HG02571 (cell line): Measurements from ENCODE around the gene QPCTL.
"Not testable (repeated sequence)": the region's sequence is repeated elsewhere in the genome, so short reads cannot be mapped to it uniquely, and the experiment has no call there.

ENCODE experiments used
- ATAC-seq: cut with Tn5 transposase; IDR thresholded peaks from one replicate; pipeline ENCODE4 v1.9.1; 2021; ENCODE audit warnings: mild to moderate bottlenecking, moderate library complexity; ENCODE audit not compliant: unreplicated experiment

QPCTL gene

DNA sequence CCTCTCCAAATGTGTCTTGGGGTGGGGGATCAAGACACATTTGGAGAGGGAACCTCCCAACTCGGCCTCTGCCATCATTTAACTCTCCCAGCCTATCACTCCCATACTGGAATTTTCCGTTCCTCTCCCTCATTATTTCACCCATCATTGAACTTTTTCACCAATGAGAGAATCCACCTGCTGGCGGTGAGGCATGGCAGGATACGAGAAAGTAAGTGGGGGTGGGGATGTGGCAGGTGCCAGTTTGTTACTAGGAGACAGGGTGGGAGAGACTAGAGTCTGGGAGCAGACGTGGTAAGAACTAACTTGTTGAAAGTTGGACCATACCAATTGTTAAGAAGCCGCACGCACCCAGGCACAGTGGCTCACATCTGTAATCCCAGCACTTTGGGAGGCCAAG is 17.5 kb upstream of the QPCTL start:
- no peak for ATAC-seq

DNA sequence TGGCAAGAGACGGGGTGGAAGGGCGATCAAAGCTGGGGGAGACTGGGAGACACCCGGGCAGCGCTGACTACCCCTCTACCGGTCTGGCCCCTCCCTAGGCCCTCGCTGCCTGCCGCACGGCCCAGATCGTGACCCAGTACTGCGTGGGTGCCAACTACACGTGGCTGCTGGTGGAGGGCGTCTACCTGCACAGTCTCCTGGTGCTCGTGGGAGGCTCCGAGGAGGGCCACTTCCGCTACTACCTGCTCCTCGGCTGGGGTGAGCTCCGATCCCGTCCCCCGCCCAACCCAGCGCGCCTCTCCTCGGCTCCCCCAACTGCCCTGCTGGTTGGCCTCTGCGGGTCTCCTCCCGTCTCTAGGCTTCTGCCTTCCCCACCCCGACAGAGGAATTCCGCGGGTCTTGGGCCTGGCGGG is 15.6 kb upstream of the QPCTL start:
- no peak for ATAC-seq

DNA sequence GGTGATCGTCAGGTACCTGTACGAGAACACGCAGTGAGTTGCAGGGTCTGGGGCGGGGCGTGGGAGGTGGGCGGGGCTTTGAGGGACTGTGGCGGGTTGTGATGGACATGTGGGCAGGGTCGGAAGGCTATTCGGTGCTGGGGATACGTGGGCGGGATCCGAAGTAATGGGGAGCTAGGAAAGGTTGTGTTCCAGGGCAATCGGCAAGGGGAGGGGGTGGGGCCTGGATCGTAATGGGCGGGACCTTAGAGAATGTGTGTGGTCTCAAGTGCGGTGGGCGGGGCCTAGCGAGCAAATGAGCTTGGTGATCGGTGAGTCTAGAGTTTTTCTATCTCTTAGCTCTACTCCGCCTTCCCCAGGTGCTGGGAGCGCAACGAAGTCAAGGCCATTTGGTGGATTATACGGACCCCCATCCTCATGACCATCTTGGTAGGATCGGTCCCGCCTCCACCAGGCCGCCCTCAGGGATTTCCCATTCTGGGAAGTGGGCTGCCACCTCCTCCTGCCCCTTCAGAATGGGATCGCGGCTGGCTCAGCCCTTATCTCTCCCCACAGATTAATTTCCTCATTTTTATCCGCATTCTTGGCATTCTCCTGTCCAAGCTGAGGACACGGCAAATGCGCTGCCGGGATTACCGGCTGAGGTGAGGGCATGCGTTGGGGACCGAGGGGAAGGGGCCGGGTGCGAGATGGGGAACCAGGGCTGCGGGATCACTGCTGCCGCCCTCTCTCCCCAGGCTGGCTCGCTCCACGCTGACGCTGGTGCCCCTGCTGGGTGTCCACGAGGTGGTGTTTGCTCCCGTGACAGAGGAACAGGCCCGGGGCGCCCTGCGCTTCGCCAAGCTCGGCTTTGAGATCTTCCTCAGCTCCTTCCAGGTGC is 14.9 kb upstream of the QPCTL start:
- ATAC-seq = no peak

DNA sequence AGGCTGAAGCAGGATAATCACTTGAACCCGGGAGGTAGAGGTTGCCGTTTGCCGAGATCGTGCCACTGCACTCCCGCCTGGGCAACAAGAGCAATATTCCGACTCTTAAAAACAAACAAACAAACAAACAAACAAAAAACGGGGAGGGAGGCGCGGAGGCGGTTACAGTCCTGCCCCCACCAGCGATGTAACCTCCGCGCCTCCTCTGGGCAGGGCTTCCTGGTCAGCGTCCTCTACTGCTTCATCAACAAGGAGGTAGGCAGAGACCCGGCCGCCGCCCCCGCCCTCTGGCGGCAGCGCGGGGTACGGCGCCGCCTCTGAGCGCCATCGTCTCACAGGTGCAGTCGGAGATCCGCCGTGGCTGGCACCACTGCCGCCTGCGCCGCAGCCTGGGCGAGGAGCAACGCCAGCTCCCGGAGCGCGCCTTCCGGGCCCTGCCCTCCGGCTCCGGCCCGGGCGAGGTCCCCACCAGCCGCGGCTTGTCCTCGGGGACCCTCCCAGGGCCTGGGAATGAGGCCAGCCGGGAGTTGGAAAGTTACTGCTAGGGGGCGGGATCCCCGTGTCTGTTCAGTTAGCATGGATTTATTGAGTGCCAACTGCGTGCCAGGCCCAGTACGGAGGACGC is 11.0 kb upstream of the QPCTL start:
- peak; percentile 71 for ATAC-seq

DNA sequence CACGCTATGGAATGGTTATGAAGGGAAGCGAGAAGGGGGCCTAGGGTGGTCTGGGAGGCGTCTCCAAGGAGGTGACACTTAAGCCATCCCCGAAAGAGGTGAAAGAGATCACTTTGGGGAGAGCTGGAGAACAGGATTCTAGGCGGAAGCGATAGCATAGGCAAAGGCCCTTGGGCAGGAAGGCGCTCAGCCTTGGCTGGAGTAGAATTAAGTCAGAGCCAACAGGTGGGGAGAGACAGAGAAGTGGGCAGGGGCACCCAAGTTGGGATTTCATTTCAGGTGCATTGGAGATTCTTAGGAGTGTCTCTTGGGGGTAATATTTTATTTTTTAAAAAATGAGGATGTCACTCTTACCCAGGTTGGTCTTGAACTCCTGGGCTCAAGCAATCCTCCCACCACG is 10.3 kb upstream of the QPCTL start:
- no peak for ATAC-seq

DNA sequence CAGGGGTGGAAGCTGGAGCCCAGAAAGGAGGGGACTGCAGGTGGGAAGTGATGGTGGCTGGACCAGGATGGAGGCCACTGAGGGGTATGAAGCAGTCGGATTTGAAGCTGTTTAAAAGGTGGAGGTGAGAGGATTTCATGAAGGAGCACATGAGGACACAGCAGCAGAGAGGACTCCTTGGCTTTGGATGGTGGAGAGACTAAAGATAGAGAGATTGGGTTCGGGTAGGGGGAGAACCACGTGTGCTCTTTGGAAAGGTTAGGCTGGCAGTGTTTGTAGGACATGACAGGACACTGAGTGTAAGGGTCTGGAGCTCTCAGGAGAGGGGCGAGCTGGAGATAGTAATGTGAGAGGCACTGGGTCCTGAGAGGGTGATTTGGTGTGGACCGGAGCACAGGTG is 9.6 kb upstream of the QPCTL start:
- ATAC-seq = no peak

DNA sequence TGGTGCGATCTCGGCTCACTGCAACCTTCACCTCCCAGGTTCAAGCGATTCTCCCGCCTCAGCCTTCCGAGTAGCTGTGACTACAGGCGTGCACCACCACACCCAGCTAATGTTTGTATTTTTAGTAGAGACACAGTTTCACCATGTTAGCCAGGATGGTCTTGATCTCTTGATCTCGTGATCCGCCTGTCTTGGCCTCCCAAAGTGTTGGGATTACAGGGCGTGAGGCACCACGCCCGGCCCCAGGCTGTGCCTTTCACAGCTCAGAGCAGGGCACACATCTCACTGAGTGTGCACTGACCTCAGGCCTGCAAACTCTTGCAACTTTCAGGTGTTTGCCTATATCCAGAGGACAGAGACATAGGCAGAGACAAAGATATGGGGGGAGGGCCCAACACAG is 7.4 kb upstream of the QPCTL start:
- ATAC-seq = not testable (repeated sequence)

DNA sequence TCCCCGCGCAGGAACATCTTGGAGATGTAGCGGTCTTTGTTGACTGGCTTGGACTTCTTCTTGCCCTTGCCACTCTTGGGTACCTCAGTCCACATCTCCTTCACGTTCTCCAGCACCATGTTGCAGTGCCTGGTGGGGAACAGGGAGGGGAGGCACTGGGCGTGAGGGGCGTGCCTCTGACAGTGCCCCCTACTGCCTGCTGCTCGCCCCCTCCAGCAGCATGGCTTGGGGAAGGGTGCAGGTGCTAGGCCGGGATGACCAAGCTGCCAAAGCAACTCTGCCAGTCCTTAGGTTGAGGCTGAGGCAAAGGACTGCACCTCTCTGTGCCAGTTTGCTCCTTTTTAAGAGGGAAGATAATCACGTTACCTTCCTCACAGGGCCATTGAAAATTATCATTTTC is 4.9 kb upstream of the QPCTL start:
- no peak for ATAC-seq

DNA sequence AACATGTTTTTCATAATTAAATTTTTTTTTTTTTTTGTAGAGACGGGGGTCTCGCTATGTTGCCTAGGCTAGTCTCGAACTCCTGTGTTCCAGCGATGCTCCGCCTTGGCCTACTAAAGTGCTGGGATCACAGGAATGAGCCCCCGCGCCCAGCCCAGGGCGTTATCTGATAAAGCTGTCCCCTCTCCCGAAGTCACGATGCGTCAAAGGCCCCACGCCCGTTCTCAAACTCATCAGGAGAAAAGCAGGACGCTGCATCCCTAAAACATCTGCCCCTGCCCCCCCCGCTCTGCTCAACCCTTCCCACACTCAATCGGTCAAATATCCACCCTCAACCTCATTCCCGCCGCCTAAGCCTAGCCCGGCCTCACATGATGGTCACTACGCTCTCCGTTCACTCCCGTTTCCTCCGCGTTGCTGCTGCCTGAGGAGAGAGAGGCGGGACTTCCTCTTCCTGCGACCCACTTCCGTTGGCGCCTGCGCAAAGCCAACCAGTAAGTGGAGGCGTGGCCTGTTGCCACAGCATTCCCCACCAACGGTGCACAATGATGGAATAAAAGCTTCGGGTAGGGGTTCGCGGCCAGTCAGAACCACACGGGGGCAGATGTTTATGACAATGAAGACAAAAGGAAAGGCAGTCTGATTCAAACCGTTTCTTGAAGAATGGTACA is 815 bp upstream of the QPCTL start, which contains the start of gene SNRPD2:
Gene SNRPD2, minus strand, starts transcription at position 438 of the 671 bp plus-strand sequence. Its CDS starts 65 bp downstream, at position 373.
- peak; percentile 47 for ATAC-seq

DNA sequence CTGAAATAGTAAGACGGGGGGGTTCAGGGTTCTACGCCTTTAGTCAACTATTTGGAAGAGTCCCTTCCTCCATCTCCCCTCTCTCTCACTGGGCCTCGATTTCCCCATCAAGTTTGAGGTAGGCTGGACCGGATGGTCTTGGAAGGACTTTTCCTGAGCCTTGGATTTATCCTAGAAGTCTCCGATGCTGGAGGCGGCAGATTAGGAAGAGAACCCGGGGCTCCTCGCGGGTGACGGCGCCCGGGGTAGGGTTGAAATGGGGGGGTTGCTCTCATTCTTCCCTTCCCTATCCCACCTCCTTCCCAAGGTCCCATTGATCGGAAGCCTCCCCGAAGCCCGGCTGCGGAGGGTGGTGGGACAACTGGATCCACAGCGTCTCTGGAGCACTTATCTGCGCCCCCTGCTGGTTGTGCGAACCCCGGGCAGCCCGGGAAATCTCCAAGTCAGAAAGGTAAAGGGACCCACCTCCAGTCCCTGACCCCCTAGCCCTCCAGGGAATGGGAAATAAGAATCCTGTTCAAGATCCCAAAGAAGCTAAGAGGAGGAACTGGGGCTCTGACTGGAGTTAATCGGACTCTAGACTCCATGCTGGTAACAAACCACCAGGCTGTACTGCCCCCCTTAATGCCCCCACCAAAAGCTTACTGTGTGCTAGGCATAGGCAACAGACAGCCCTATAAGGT is 781 bp downstream of the QPCTL start:
- no peak for ATAC-seq

DNA sequence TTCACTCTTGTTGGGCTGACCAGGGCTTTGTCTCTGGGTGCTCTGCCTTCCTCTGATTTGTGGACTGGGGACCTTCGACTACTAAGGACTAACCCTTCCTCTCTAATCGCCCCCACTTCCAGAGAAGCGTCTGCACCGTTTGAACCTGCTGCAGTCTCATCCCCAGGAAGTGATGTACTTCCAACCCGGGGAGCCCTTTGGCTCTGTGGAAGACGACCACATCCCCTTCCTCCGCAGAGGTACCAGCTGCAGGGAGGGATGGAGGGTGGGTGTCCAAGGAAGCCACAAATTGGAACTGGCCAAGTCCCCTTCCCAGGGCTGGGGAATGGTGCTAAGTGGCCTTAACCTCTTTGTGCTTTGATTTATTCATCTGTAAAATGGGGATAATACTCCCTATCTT is 9.2 kb downstream of the QPCTL start:
- ATAC-seq = no peak

DNA sequence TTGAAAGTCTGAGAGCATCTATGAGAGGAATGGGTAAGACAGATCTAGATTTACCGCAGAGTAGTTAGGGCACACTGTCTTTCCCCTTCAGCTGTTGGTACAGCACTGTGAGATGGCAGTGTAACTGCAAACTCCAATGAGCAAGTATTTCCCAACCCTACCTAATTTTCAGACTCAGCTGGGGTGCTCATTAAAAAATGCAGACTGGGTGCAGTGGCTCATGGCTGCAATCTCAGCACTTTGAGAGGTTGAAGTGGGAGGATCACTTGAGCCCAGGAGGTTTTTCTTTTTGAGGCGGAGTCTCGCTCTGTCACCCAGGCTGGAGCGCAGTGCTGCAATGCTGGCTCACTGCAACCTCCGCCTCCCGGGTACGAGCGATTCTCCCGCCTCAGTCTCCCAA is 12.6 kb downstream of the QPCTL start:
- ATAC-seq = no peak

DNA sequence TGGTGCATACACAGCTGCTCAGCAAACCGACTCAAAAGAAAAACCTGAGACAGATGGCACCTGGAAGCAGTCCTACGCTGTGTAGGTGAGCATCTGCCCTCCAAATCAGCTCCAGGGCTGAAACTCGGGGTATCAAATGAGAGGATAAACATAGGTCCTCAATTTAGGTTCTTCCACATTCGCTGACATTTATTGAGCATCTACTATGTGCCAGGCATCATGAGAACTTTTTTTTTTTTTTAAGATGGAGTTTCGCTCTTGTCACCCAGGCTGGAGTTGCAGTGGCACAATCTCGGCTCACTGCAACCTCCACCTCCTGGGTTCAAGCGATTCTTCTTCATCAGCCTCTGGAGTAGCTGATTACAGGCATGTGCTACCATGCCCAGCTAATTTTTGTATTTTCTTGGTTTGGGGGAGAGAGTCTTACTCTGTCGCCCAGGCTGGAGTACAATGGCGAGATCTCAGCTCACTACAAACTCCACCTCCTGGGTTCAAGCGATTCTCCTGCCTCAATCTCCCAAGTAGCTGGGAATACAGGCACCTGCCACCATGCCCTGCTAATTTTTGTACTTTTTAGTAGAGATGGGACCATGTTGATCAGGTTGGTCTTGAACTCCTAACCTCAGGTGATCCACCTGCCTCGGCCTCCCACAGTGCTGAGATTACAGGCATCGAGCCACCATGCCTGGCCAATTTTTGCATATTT is 13.4 kb downstream of the QPCTL start:
- no peak for ATAC-seq

DNA sequence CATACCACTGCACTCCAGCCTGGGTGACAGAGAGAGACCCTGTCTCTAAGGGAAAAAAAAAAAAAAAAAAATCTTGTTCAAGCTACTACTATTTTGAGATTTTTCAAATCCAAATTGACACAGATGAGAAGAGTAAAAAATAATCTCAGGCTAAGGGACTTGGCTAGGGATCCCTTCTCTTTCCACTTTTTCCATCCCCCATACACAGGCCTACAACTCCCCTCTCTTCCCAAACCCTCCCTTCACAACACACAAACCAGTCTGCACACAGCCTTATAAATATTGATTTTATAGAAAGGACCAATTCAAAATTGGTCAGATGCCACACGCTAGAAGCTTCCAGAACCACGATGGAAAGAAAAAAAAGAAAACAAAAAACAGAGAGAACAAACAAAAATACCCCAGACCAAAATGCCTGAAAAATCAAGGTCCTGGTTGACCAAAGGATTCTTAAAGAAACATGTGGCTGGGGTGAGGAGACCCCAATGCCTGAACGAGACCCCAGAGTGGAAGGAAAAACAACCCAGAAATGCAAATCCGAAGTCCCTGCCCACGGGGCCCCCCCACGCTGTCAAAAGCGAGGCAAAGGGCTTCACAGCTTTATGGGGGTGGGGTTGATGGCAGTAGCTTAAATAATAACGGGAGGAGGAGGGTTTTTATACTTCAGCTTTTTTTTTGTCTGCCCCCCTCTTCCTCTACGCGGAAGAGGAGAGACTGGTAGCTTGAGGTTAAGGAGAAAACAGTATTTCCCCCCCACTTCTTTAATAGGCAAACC is 18.1 kb downstream of the QPCTL start:
- no peak for ATAC-seq

DNA sequence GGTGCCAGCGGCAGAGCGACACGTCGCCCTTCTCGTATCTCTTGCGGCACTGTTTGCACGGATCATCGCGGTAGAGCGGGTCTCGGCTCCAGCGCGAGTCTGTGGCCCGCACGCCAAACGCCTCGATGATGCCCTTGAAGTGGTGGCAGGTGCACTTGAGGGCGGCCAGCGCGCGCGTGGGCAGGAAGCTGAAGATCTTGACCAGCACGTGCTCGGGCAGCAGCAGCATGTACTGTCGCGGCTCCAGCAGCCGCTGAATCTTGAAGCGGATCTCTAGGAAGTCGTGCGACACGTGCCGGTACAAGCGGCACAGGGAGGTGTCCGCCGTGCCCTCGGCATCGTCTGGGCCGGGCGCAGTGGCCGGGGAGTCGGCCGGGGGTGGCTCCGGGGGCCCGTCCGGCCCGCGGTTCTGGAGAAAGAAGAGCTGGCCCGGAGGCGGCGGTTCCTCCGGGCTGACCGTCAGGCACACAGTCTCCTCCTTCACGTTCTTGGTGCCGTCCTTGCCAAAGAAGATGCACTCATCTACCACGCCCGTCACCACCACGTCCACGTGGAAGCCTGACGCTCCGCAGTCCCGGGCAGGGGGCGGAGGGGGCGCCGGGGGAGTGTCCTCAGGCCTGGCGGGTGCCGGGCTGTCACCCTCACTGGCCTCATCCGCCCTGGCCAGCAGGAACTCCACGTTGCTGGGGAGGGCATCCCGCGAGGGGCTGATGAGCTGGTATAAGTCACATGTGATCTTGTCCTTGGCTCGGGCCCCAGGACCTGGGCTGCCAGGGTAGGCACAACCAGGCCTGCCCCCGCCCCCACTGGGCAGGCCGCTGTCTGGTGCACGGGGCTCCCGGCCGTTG is 19.6 kb downstream of the QPCTL start:
- ATAC-seq = no peak

DNA sequence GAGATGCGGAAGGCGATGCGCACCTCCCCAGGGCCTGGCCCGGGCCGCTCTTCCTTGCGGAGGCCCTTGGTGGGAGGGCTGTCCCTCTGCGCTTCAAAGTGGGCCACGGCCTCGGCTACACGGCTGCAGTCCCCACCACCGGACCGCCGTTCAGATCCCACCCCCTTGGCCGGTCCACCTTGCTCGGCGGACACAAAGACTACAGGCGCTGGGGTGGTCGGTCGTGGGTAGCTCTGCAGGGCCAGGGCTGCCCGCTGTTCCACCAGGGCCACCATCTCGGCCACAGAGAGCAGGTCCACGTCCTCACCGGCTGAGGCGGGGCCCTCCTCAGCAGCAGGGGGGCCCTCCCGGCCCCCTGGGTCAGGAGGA is 20.2 kb downstream of the QPCTL start:
- no peak for ATAC-seq

DNA sequence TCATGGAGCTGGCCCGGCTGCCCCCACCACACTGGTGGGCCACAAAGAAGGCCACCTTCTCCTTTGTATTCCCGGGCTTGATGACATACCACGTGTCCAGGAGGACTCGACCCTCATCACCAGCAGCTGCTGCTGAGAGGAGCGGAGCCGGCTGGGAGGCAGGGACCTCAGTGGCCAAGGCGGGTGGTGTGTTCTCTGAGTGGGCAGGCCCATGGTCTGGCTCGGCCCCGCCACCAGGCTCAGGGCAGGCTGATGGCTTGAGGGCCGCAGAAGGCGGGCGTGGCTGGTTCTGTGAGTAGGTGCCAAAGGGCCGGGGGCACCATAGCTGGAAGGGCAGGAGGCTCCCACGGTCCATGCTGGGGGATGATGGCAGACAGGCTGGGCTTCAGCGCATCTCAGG is 20.7 kb downstream of the QPCTL start:
- no peak for ATAC-seq

DNA sequence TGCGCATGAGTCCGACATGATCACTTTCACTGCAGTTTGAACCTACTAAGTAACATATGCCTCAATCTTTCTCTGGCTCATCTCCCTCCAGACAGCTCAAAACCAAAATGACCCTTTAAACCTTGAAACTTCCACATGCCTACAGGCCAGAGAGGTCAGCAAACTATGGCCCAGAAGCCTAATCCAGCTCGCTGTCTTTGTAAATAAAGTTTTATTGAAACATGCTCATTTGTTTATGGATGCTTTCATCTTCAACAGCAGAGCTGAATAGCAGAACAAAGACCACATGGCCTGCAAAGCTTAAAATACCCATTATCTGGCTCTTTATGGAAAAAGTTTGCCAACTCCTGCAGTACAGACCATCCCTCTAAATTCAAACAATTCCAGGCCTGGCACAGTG is 22.7 kb downstream of the QPCTL start:
- no peak for ATAC-seq
